ENCODE results near the gene FOXK1.

The FOXK1 gene

DNA sequence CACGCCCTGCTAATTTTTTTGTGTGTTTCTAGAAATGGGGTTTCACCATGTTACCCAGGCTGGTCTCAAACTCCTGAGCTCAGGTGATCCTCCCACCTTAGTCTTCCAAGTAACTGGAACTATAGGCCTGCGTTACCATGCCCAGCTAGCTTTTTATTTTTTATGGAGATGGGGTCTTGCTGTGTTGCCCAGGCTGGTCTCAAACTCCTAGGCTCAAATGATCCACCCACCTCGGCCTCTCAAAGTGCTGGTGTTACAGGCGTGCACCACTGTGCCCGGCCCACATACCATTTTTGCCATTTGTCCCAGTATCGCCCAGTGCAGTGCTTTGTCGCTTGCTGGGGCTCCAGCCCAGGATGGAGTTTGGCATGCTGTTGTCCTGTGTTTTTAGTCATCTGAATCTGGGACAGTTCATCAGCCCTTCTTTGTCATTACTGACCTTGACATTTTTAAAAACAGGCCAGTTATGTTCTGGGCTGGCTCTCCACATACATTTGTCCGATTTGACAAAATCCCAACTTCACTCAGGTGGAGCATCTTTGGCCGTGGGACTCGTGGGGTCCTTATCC, 16.7 kb downstream of the FOXK1 start:
- no peaks in the 10 kb centered on the region for H3K9me3 ChIP-seq (ENCODE audit: insufficient read depth, low read length)
- H3K4me2 ChIP-seq (ENCODE audit: low read length): no peak overlapping the region
- no peak overlapping the region for H3K9ac ChIP-seq (ENCODE audit: low read length)
- no peaks in the 10 kb centered on the region for H3K4me1 ChIP-seq (ENCODE audit: low read length)
- no peak overlapping the region for H3K27ac ChIP-seq (ENCODE audit: low read length)
- peaks cover 47% of the 10 kb centered on the region for H4K20me1 ChIP-seq (ENCODE audit: insufficient read depth, low read length)
- no peak for TF ChIP-seq EZH2phosphoT487 (IDR thresholded peaks at IDR 0.05; ENCODE audit: low read depth)
- TF ChIP-seq, protein P1, sequence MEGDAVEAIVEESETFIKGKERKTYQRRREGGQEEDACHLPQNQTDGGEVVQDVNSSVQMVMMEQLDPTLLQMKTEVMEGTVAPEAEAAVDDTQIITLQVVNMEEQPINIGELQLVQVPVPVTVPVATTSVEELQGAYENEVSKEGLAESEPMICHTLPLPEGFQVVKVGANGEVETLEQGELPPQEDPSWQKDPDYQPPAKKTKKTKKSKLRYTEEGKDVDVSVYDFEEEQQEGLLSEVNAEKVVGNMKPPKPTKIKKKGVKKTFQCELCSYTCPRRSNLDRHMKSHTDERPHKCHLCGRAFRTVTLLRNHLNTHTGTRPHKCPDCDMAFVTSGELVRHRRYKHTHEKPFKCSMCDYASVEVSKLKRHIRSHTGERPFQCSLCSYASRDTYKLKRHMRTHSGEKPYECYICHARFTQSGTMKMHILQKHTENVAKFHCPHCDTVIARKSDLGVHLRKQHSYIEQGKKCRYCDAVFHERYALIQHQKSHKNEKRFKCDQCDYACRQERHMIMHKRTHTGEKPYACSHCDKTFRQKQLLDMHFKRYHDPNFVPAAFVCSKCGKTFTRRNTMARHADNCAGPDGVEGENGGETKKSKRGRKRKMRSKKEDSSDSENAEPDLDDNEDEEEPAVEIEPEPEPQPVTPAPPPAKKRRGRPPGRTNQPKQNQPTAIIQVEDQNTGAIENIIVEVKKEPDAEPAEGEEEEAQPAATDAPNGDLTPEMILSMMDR (IDR thresholded peaks at IDR 0.05; ENCODE audit: low read depth, low read length): no peak
- H3K4me3 ChIP-seq (ENCODE audit: low read length): no peak overlapping the region
- no peaks in the 10 kb centered on the region for H3K27me3 ChIP-seq (ENCODE audit: low read depth, low read length)
- H3K79me2 ChIP-seq (ENCODE audit: low read length): peaks cover 93% of the 10 kb centered on the region
- H3K36me3 ChIP-seq (replicated peaks; ENCODE audit: low read depth, low read length): no peaks in the 10 kb centered on the region
- no peak overlapping the region for H2AFZ ChIP-seq (ENCODE audit: low read depth, low read length)

DNA sequence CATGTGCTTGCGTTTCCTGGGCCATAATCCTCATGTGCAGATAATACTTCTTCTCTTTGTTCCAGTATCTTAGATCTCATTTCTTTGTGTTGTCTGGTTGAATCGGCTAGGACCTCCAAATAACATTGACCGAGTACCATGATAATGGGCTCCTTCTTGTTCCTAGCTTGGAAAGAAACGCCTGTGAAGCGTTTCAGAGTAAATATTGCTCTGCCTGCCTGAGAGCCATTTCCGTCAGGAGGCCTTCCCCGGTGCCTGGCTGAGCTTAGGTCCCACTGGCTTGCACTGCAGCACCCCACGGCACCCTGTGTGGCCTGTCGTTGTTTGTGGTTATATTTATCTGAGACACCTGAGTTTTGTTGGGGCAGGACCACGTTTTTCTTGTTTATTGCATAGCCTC, 17.7 kb downstream of the FOXK1 start:
- Histone ChIP-seq H3K4me2 (ENCODE audit: low read length) (no peak overlapping the region), H3K4me3 (ENCODE audit: low read length) (no peak overlapping the region), H3K4me1 (ENCODE audit: low read length) (no peaks in the 10 kb centered on the region), H2AFZ (ENCODE audit: low read depth, low read length) (no peak overlapping the region), H3K36me3 (replicated peaks; ENCODE audit: low read depth, low read length) (no peaks in the 10 kb centered on the region), H4K20me1 (ENCODE audit: insufficient read depth, low read length) (peaks cover 48% of the 10 kb centered on the region), H3K9me3 (ENCODE audit: insufficient read depth, low read length) (no peaks in the 10 kb centered on the region), H3K79me2 (ENCODE audit: low read length) (peaks cover 89% of the 10 kb centered on the region), H3K27ac (ENCODE audit: low read length) (no peak overlapping the region), H3K9ac (ENCODE audit: low read length) (no peak overlapping the region), H3K27me3 (ENCODE audit: low read depth, low read length) (no peaks in the 10 kb centered on the region)
- TF ChIP-seq, protein P1 (IDR thresholded peaks at IDR 0.05; ENCODE audit: low read depth, low read length): no peak
- TF ChIP-seq EZH2phosphoT487 (IDR thresholded peaks at IDR 0.05; ENCODE audit: low read depth): no peak

DNA sequence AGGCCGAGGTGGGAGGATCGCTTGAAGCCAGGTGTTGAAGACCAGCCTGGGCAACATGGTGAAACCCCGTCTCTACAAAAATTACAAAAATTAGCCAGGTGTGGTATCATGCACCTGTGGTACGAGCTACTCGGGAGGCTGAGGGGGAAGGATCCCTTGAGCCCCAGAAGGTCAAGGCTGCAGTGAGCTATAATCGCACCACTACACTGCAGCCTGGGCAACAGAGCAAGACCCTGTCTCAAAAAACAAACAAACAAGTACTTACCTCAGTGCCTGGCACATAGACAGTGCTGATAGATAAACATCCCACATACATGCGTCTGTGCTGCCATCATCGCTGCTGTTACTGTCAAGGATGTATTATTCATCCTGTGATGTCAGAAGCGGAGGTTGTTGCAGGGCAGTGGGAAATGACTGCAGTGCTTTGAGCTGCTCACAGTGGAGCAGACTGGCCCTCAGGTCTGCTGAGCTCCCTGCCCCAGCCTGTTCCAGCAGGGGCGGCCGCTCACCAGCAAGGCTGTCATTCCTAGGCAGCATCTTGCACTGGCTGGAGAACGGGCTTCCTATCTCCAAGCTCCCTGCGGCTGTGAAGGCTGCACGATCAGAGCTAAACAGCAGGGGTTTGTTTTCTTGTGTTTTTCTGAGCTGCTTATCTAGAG, 18.6 kb downstream of the FOXK1 start:
- Histone ChIP-seq H3K4me2 (ENCODE audit: low read length) (no peak overlapping the region), H3K27me3 (ENCODE audit: low read depth, low read length) (no peaks in the 10 kb centered on the region), H4K20me1 (ENCODE audit: insufficient read depth, low read length) (peaks cover 45% of the 10 kb centered on the region), H3K4me1 (ENCODE audit: low read length) (no peaks in the 10 kb centered on the region), H3K4me3 (ENCODE audit: low read length) (no peak overlapping the region), H3K27ac (ENCODE audit: low read length) (no peak overlapping the region), H3K9me3 (ENCODE audit: insufficient read depth, low read length) (no peaks in the 10 kb centered on the region), H3K79me2 (ENCODE audit: low read length) (peaks cover 88% of the 10 kb centered on the region), H2AFZ (ENCODE audit: low read depth, low read length) (no peak overlapping the region), H3K36me3 (replicated peaks; ENCODE audit: low read depth, low read length) (no peaks in the 10 kb centered on the region), H3K9ac (ENCODE audit: low read length) (no peak overlapping the region)
- TF ChIP-seq, protein P1 (IDR thresholded peaks at IDR 0.05; ENCODE audit: low read depth, low read length): no peak
- no peak for TF ChIP-seq EZH2phosphoT487 (IDR thresholded peaks at IDR 0.05; ENCODE audit: low read depth)

DNA sequence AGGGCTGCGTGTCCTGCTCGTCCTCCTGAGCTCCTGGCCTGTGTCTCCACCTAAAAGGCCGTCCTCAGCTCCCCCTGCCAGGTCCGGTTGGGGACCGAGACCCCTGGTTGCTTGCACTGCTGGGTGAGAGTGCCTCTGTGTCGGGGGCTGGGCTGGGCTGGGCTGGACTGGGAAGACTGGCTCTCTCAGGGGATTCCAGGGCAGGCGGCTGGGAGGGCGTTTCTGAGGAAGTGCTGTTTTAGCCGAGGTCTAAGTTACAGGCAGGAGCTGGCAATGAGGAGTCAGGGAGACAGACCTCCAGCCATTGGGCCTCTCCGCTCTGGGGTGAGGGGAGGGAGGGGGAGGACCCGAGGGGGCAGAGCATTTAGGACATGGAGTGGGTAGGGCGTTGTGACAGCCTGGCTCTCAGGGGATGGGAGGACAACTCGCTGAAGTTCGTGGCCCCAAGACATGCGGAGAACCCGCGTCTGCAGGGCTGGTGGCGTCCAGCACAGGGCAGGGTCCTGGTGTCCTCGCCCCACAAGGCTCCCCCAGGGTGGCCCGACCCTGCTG, 20.9 kb downstream of the FOXK1 start:
- Histone ChIP-seq H3K9ac (ENCODE audit: low read length) (no peak overlapping the region), H3K4me3 (ENCODE audit: low read length) (no peak overlapping the region), H3K4me1 (ENCODE audit: low read length) (no peaks in the 10 kb centered on the region), H3K4me2 (ENCODE audit: low read length) (no peak overlapping the region), H3K27ac (ENCODE audit: low read length) (no peak overlapping the region), H3K79me2 (ENCODE audit: low read length) (peaks cover 88% of the 10 kb centered on the region), H3K9me3 (ENCODE audit: insufficient read depth, low read length) (no peaks in the 10 kb centered on the region), H3K36me3 (replicated peaks; ENCODE audit: low read depth, low read length) (no peaks in the 10 kb centered on the region), H2AFZ (ENCODE audit: low read depth, low read length) (no peak overlapping the region), H3K27me3 (ENCODE audit: low read depth, low read length) (no peaks in the 10 kb centered on the region), H4K20me1 (ENCODE audit: insufficient read depth, low read length) (peaks cover 35% of the 10 kb centered on the region)
- TF ChIP-seq EZH2phosphoT487 (IDR thresholded peaks at IDR 0.05; ENCODE audit: low read depth): no peak
- TF ChIP-seq, protein P1 (IDR thresholded peaks at IDR 0.05; ENCODE audit: low read depth, low read length): no peak
